ENCODE results near the gene RABL2B. TPM values are rescaled to one million over a fixed set of nuclear protein-coding genes. Genes with fewer than 3 reads are reported as not detected.

The RABL2B gene
- total RNA-seq, 2 donors from 2014 or later = 4.3 to 9.9 TPM

GRCh38 chr22:50730013-50730891 is 53.2 kb downstream of the RABL2B start:
- peaks cover 0 to 21% of the 10 kb centered on the region in 2 donors for H3K4me1 ChIP-seq
- no peaks in the 10 kb centered on the region for H3K9me3 ChIP-seq
- no peak for TF ChIP-seq CTCF (IDR thresholded peaks at IDR 0.05)
- no peak overlapping the region for H3K4me3 ChIP-seq
- H3K27ac ChIP-seq = no peak overlapping the region
- no peak for DNase-seq (ENCODE audit: low spot score)
- peaks cover 10% of the 10 kb centered on the region for H3K36me3 ChIP-seq
- peaks cover 0 to 10% of the 10 kb centered on the region in 2 donors for H3K27me3 ChIP-seq

DNA sequence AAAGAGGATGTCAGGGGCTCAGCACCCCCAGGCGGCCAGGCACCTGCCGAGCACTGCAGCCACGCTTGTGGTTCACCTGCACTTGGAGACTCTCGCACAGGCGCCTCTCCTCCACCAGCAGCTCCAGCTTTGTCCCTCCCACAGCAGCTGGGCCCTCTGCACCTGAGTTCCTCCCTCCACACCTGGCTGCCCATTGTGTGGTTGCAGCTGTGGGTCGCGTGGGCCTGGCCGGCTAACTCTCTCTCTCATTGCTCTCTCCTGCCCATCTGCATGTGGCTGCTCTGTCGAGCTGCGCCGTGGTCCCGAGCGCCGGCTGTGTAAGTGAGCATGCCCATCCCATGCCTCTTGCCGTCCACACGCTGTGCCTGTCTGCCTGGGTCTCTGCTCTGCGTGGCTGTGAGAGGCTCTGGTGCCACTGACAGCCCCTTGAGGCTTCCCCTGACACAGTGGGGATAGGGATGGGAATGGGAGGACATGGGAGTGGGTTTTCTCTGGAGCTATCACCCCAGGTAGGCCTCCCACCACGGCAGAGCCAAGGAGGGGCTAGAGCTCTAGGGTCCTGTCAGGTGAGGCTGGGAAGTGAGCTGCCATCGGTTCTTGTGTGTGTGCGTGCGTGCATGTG is 53.9 kb downstream of the RABL2B start:
- Histone ChIP-seq H3K4me1 (peaks cover 0 to 21% of the 10 kb centered on the region in 2 donors), H3K27me3 (peaks cover 0 to 10% of the 10 kb centered on the region in 2 donors), H3K9me3 (no peaks in the 10 kb centered on the region), H3K27ac (no peak overlapping the region), H3K4me3 (no peak overlapping the region), H3K36me3 (peaks cover 10% of the 10 kb centered on the region)
- TF ChIP-seq CTCF (IDR thresholded peaks at IDR 0.05) = no peak
- DNase-seq (ENCODE audit: low spot score) = no peak

DNA sequence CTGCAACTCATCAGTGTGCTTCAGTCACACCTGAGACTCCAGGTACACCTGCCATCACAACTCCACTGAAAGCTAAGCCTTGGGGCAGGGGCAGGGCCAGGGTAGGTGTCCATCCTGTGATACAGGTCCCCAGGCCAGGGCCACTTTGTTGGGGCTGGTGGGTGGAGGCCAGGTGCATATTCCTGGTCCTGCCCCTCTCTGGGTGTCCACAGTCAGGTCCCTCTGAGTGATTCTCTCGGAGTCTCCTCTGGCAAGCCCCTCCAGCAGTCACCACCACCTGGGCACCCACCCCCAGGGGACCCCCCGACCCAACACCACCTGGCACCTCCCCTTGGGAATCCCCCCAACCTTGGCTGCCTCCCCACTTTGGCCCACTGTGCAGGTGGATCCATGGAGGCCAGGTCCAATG is 54.9 kb downstream of the RABL2B start:
- H3K27me3 ChIP-seq = peaks cover 0 to 10% of the 10 kb centered on the region in 2 donors
- no peak overlapping the region for H3K27ac ChIP-seq
- no peak for TF ChIP-seq CTCF (IDR thresholded peaks at IDR 0.05)
- no peaks in the 10 kb centered on the region for H3K9me3 ChIP-seq
- H3K36me3 ChIP-seq = peaks cover 10% of the 10 kb centered on the region
- H3K4me3 ChIP-seq = no peak overlapping the region
- DNase-seq (ENCODE audit: low spot score) = no peak
- H3K4me1 ChIP-seq = peaks cover 0 to 21% of the 10 kb centered on the region in 2 donors

DNA sequence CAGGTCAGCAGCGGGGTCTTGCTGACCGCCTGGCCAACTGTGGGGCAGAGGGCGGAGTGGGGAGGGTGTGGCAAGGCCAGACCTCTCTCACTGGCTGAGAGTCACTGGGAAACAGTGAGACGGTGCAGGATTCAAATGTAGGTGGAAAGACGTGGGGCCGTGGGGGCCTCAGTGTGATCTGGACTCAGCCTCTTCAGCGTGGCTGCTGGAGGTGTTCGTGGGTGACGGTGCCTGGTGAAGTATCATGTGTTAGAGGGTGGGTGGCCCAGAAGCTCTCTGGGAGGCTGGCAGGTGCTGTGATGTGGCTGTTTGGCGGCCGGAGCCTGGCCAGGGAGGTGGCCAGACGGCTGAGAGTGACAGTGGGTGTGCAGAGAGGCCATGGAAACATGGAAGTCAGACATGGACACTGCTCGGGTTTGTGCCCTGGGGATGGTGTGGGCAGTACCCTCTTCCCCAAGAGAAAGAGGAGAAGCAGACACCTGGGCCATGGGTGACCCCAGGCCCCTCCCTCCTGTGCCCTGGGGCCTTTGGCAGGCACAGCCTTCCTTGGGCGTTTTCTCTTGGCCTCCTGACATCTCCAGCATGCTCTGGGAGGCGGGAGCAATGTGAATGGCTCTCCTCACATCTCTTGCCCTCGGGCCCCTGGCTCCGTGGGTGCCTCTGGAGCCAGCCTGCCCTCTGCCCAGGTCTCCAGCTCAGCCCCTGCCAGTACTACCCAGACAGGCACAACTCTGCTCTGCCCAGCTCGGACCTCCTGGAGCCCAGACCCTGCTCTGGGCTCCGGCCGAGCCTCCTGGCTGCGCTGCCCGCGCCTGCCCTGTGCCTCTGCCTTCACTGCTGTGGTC is 55.5 kb downstream of the RABL2B start:
- DNase-seq (ENCODE audit: low spot score) = no peak
- no peak for TF ChIP-seq CTCF (IDR thresholded peaks at IDR 0.05)
- Histone ChIP-seq H3K4me1 (peaks cover 0 to 23% of the 10 kb centered on the region in 2 donors), H3K36me3 (peaks cover 10% of the 10 kb centered on the region), H3K9me3 (no peaks in the 10 kb centered on the region), H3K27me3 (peaks cover 0 to 10% of the 10 kb centered on the region in 2 donors), H3K4me3 (no peak overlapping the region), H3K27ac (no peak overlapping the region)

GRCh38 chr22:50726643-50727340 is 56.6 kb downstream of the RABL2B start:
- H3K9me3 ChIP-seq = no peaks in the 10 kb centered on the region
- H3K4me1 ChIP-seq = peaks cover 0 to 28% of the 10 kb centered on the region in 2 donors
- no peak for DNase-seq (ENCODE audit: low spot score)
- no peak overlapping the region for H3K27ac ChIP-seq
- H3K36me3 ChIP-seq = peaks cover 13% of the 10 kb centered on the region
- H3K27me3 ChIP-seq = peaks cover 0 to 10% of the 10 kb centered on the region in 2 donors
- no peak overlapping the region for H3K4me3 ChIP-seq
- TF ChIP-seq CTCF (IDR thresholded peaks at IDR 0.05) = no peak
